Regular cardiac myocyte (primary cell): ENCODE measurements around the gene AGAP2. TPM values are rescaled to one million over a fixed set of nuclear protein-coding genes. Genes with fewer than 3 reads are reported as not detected.

Experiments used
- total RNA-seq: library from RNA; depleted of rRNA; stranded (reverse); fragments of >200 nt; gene quantifications from 2 replicates; pipeline ENCODE4 v1.2.3, GENCODE V29; 2014

Gene AGAP2
- 0.19 and 0.28 TPM in 2 replicates for total RNA-seq

DNA sequence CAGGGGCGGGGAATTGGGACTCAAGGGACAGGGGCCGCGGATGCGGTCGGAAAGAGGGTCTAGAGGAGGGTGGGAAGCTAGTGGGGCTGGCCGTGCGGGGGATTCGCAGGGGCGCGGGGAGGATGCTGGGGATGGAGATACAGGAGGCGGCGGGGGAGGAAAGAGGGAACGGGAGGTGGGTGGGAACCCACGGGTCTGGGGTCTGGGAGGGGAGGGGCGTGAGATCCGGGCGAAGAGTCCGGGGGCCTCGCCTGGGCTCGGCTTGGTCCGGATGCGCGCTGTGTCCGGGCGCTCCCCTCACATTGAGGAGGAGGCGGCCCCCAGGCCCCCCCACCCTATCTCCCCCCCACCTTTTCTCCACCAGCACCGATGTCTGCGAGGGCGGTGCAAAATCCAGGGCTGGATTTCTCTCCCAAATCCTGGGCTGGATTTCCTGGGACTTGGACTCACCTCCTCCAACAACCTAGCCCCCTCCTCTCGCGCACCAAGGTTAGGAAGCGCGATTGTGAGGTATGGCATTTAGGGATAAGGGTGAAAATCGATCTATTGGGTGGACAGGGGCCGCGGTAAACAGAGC, at the start of gene AGAP2:
AGAP2 (minus strand) TSS at position 82 of the 577 bp plus-strand sequence. CDS start 496 bp downstream, outside the sequence.

DNA sequence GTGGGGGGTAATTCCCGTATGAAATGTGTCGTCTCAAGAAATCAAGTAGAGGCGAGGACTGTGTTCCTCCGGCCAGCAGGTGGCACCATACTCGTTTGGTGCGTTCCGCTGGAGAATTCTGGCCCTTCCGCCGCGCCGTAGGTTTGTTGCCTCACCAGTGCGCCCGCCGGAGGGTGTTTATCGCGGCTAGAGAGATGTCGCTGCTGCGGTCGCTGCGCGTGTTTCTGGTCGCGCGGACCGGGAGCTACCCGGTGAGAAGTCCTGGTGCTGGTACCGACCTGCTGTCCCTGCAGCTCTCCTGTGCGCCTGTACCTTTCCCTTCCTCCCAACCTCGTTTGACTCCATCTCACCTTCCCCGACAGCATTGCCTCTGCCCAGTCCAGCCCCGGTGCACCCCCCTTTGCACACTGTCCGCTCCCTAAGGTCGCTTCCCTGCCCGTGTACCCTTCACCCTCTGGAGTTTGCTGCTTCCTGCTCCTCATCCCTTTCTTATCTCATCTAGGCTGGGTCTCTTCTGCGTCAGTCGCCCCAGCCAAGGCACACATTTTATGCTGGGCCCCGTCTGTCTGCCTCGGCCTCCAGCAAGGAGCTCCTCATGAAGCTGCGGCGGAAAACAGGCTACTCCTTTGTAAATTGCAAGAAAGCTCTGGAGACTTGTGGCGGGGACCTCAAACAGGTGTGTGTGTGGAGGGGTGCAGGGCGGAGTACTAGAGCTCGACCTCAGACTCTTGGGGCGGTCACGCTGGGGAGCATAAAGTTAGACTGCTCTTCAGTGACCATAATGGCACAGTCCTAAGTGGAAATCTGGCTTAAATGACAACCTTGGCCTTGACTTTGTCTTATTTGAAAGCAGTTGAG, 44.3 kb upstream of the AGAP2 start, which contains the start of gene TSFM:
TSFM (plus strand) TSS at position 180 of the 858 bp plus-strand sequence; CDS start at position 195, 15 bp downstream.

DNA sequence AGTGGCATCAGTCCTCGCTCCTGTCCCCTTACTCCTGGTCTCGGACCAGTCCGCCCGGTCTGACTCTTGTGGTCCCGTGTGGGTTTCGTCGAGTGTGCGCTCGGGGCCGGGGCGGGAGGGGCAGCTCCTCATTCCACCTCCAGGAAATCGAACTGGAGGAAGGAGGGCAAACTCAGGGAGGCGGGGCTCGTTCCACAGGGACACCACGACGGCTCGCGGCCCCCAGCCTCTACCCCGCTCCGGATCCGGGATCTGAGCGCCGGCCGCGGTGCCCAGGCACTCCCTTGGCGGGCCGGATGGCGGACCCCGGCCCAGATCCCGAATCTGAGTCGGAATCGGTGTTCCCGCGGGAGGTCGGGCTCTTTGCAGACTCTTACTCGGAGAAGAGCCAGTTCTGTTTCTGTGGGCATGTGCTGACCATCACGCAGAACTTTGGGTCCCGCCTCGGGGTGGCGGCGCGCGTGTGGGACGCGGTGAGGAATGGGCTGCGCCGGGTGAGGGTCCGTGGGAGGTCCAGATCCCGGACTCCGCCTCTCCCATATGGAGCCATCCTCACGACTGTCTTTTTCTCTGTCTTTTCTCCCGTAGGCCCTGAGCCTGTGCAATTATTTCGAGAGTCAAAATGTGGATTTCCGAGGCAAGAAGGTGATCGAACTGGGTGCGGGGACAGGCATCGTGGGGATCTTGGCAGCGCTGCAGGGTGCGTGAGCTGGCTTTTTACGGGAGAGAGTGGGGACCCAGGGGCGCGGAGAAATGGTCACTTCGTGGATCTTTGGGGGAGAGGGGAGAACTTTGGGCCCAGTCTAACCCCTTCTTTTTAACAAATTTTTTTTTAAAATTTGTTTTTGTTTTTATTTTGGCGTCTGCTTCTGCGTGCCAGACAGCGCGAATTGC, 34.1 kb upstream of the AGAP2 start, which contains the start of gene EEF1AKMT3:
EEF1AKMT3 (plus strand) TSS at position 186 of the 894 bp plus-strand sequence; CDS start at position 297, 111 bp downstream.

DNA sequence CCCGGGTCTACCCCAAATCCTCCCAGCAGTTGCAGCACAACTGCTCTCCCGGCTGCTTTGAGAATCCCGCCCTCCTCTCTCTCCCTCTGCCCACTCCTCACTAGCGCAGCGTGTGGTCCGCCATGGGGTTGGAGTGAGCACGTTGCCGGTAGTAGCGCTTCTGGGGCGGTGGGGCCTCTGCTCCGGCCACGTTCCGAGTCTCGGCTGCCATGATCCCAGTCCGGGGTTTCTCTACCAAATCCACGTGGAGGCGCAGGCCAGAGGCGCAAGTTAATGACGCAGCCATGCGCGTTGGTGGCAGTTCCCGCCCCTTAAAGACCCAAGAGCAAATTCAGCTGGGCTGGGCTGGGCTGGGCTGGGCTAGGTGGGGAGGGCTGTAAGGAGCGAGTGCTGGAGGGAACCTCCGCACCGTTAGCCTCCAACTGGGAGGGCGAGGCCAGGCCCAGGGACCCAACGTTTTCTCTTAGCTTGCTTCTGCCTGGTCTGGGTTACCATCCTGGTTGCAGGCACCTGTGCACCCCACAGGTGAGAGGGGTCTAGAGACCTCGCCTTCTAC, 33.4 kb upstream of the AGAP2 start, which contains the start of gene METTL1:
METTL1 (minus strand) TSS at position 233 of the 556 bp plus-strand sequence; CDS start at position 211, 22 bp downstream.

DNA sequence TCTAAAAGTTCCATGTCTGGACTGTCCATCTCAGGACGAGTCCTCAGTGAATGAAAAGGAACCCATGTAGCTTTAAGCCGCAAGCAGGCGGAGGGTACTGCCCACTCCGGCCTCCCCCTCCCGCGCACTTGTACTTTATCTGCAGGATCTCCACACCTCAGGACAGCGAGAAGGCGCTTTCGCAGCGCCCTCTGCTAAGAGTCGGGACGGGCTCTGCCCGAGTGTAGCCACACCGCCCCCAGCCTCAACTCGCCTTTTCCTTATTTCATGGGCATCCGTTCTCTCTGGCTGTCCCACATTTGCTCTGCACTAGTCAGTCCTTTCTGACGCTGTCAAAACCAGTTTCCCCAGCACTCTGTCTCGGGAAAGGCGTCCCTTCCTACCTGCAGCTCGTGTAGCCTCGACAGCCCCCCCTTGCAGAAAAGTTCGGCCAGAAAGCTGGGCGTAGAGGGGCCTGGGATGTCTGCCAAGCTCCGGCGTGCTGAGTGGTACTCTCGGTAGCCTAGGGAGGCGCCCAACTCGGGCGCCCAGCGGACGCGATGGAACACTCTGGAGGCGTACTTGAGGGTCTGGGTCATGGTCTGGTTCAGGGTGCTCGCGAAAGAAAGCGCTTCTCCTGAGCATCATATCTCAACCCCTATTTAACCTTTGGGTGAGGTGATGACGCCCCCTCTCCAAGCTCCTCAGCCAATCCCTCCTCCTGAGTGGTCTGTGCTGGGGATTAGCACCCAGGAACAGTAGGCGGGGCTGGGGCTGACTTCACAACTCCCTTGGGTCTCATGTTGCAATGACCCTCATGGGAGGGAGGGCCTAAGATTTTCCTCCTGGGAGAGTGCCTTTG, 28.1 kb upstream of the AGAP2 start, which contains the start of gene CYP27B1:
CYP27B1 (minus strand) TSS at position 615 of the 841 bp plus-strand sequence; CDS start at position 578, 37 bp downstream.

DNA sequence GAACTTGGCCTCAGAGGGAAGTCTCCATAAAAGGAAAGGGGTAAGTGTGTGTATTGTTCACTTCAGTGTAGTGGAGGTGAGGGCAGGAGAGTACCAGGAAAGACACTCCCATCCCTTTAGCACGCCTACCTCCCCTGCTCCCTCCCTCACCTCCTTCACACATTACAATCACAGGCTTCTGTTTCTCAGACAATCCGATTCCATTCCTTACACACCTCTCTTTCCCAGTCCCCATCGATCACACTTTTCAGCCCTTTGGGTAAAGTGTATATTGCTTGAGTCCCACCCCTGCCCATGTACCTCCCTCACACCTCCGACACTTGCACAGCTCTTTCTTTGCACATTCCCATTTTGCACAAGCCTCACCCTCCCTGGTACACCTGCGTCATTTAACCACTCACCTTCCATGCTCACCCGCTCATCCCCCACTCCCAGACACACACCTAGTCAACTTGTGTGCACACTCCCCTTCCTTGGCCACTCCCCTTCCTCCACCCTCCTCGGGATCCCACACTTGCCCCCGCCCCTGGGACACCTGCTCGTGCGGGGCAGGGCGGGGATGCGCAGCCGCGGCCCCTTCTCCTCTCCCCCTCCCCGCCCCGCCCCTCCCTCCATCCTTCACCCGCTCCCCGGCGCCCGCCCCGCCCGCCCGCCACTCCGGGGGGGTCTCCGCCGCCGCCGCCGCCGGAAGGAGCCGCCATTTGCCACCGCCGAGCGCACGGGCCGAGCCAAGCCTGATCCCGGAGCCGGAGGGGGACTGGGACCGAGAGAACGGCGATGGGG, 16.1 kb upstream of the AGAP2 start, which contains the start of gene MARCHF9:
MARCHF9 (plus strand) TSS at position 693 of the 783 bp plus-strand sequence. CDS start 426 bp downstream, outside the sequence.

DNA sequence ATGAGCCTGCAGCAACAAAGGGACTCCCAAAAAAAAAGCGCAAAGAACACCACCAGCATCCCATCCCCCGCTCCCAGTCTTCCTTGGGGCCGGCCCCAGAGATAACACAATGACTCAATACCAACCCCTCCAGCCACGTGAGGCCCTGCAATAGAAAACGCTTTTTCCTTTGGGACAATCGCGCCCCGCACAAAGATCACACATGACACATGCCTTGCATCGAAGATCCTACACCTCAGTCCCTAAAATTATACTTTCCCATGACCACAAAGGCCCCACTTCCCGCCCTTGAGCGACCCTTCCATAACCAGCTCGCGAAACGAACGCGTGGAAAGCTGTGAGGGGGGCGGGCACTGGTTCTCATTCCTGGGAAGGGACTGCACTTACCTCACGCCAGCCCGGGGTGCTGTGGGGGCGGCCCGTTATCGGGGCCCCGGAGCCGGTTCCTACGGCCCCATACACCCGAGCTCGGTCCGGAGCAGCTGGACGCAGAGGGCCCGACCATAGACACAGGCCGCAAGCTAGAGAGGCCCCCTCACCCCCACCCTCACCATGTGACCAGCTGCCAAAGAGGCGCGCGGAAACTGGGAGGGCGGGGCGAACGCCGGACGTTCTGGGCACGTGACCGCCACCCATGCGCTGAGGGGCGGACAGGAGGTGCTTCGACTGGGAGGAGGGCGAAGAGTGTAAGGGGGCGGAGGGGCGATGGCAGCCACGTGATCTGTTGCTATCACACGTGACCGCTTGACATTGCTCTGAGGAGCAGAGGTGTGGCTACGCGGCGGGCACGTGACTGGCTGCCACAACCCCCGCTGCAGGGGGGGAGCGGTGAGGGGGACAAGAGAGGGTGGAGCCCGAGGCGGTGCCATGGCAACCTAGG, 13.5 kb upstream of the AGAP2 start, which contains the start of gene CDK4:
CDK4 (minus strand) TSS at position 523 of the 880 bp plus-strand sequence. CDS start 593 bp downstream, outside the sequence.

DNA sequence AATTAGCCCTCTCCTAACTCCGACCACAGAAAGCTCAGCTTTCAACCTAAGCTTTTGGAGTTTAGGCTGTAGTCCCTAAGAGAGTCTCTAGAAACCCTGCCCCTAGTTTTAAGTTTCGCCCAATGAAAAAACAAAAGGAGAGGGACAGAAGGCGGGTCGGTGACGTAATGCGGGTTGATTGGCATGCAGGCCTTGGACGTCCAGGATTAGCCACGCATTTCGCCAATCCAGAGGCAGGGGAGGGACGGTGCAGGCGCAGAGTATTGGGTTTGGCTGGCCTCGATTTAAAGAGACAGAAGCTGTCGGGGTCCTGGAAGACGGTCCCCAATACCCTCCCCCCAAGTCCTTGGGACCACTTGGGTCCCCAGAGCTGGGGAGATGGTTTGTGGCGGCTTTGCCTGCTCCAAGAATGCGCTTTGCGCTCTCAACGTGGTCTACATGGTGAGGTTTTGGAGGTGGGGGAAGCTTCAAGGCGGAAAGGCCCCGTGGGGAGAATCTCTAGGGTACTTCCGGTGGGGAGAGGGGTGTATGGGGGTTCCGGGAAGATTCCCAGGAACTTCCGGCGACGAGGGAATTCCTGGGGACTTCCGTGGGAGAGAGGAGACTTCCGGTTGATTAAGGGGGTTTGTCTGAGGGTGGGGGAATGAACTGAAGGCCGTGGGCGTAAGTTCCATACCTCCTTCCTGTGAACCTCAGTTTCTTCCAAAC, 6.4 kb upstream of the AGAP2 start, which contains the start of gene TSPAN31:
TSPAN31 (plus strand) TSS at position 263 of the 708 bp plus-strand sequence; CDS start at position 379, 116 bp downstream.

DNA sequence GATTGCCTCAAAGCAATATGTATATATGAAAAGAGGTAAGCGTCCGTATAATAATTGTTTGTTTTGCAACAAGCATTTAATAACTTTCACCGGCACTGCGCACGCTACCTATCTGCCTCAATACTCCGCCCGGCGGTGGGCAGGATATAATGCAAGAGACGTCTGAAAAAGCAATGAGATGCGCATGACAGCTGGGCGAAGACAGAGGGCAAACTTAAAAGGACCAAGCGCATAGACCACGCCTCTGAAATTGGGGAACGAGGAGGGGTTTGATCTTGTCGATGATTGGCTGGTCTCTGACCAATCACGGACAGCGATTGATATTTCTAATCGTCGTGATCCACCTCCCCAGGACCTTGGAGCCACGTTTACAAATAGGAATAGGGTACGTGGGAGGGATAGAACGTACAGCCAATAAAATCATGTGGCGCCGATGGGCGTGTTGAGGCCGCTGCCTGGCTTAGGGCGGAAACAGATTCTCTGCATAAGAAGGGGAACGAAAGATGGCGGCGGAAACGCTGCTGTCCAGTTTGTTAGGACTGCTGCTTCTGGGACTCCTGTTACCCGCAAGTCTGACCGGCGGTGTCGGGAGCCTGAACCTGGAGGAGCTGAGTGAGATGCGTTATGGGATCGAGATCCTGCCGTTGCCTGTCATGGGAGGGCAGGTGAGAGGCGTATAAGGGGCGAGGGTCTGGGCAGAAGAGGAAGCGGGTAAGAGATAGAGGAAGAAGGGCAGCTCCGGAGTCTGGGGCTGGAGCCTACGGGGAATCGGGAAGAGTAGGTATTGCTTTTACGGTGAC, 44.7 kb downstream of the AGAP2 start, which contains the start of gene OS9:
OS9 (plus strand) TSS at position 474 of the 800 bp plus-strand sequence; CDS start at position 504, 30 bp downstream.

Other genes starting within 250 kb of the AGAP2 start
- 17.6 and 85.4 TPM in 2 replicates for gene DDIT3, start 218.2 kb downstream of the AGAP2 start, total RNA-seq
- 2.9 and 3.9 TPM in 2 replicates for gene MBD6, start 215.9 kb downstream of the AGAP2 start, total RNA-seq
- 79.5 and 89.1 TPM in 2 replicates for gene DCTN2, start 191.6 kb downstream of the AGAP2 start, total RNA-seq
- 0.19 and 0.28 TPM in 2 replicates for gene KIF5A, start 188.7 kb downstream of the AGAP2 start, total RNA-seq
- 18.2 and 19.2 TPM in 2 replicates for gene PIP4K2C, start 147.6 kb downstream of the AGAP2 start, total RNA-seq
- 5.4 and 14.7 TPM in 2 replicates for gene DTX3, start 133.9 kb downstream of the AGAP2 start, total RNA-seq
- 12.5 and 27.1 TPM in 2 replicates for gene ARHGEF25, start 127.3 kb downstream of the AGAP2 start, total RNA-seq
- 1.9 and 2.8 TPM in 2 replicates for gene B4GALNT1, start 105.5 kb downstream of the AGAP2 start, total RNA-seq
- 133 and 376 TPM in 2 replicates for gene OS9, start 44.6 kb downstream of the AGAP2 start, total RNA-seq
- gene TSPAN31, start 6.3 kb upstream of the AGAP2 start, total RNA-seq = 86.3 and 103 TPM in 2 replicates
- 146 and 166 TPM in 2 replicates for gene CDK4, start 13.6 kb upstream of the AGAP2 start, total RNA-seq
- 0.77 and 3.1 TPM in 2 replicates for gene MARCHF9, start 16.4 kb upstream of the AGAP2 start, total RNA-seq
- gene CYP27B1, start 28.3 kb upstream of the AGAP2 start, total RNA-seq = 0.19 and 1.1 TPM in 2 replicates
- 5.9 and 15.7 TPM in 2 replicates for gene METTL1, start 33.4 kb upstream of the AGAP2 start, total RNA-seq
- gene EEF1AKMT3, start 33.9 kb upstream of the AGAP2 start, total RNA-seq = 3.8 and 12.1 TPM in 2 replicates
- 16.1 and 22.6 TPM in 2 replicates for gene TSFM, start 44.0 kb upstream of the AGAP2 start, total RNA-seq
- gene AVIL, start 80.0 kb upstream of the AGAP2 start, total RNA-seq = 1.7 and 3.1 TPM in 2 replicates
- 38.9 and 51.4 TPM in 2 replicates for gene CTDSP2, start 108.0 kb upstream of the AGAP2 start, total RNA-seq
- gene ATP23, start 202.8 kb upstream of the AGAP2 start, total RNA-seq = 12.8 and 18.0 TPM in 2 replicates